Fibroblast of lung (primary cell): ENCODE data around the gene HPF1. TPM values are rescaled to one million over a fixed set of nuclear protein-coding genes. Genes with fewer than 3 reads are reported as not detected.

Experiments
- DNase-seq, 2 donors: peaks; one replicate each; pipeline versions ENCODE4 v3.0.0 to v3.0.0-alpha.2; 2010; ENCODE audit warnings: low read depth in 2 of 2
- H2AFZ ChIP-seq: 2 replicates; pipeline ENCODE4 v1.5.1; 2012; ENCODE audit warnings: low read length, control low read depth, inconsistent platforms
- H3K27ac ChIP-seq: 2 replicates; pipeline ENCODE4 v1.5.1; 2011; ENCODE audit warnings: low read length, control low read depth; ENCODE audit not compliant: insufficient read depth
- H3K27me3 ChIP-seq: 2 replicates; pipeline ENCODE4 v1.5.1; 2011; ENCODE audit warnings: mild to moderate bottlenecking, low read length; ENCODE audit not compliant: control insufficient read depth, insufficient read depth
- H3K36me3 ChIP-seq: 2 replicates; pipeline ENCODE4 v1.5.1; 2011; ENCODE audit warnings: low read length; ENCODE audit not compliant: control insufficient read depth, insufficient read depth
- H3K4me1 ChIP-seq: 2 replicates; pipeline ENCODE4 v1.5.1; 2011; ENCODE audit warnings: low read length; ENCODE audit not compliant: control insufficient read depth, insufficient read depth; ENCODE audit errors: extremely low read depth
- H3K4me2 ChIP-seq: 2 replicates; pipeline ENCODE4 v1.5.1; 2011; ENCODE audit warnings: low read length, control low read depth; ENCODE audit not compliant: insufficient read depth; ENCODE audit errors: extremely low read depth
- H3K4me3 ChIP-seq, 4 experiments: fragments of 200-600 bp in 1 of 4; sonication (generic) in 1 of 4; replicated peaks in 1 of 4; 2 replicates each; pipeline ENCODE4 v1.5.1; 2011 to 2016; ENCODE audit warnings: low read length in 4 of 4, low read depth in 3 of 4, mild to moderate bottlenecking in 3 of 4, control low read depth in 2 of 4, inconsistent platforms in 1 of 4, mixed read lengths in 1 of 4; ENCODE audit not compliant: insufficient read depth in 1 of 4; ENCODE audit errors: control extremely low read depth in 1 of 4
- H3K79me2 ChIP-seq: 2 replicates; pipeline ENCODE4 v1.5.1; 2012; ENCODE audit warnings: mild to moderate bottlenecking, low read length, inconsistent platforms; ENCODE audit not compliant: control insufficient read depth, insufficient read depth
- H3K9ac ChIP-seq: 2 replicates; pipeline ENCODE4 v1.5.1; 2011; ENCODE audit warnings: mild to moderate bottlenecking, low read length, control low read depth; ENCODE audit not compliant: insufficient read depth
- H3K9me3 ChIP-seq: 2 replicates; pipeline ENCODE4 v1.5.1; 2012; ENCODE audit warnings: low read depth, low read length; ENCODE audit not compliant: control insufficient read depth, insufficient read depth
- H4K20me1 ChIP-seq: 2 replicates; pipeline ENCODE4 v1.5.1; 2011; ENCODE audit warnings: low read length; ENCODE audit not compliant: control insufficient read depth, insufficient read depth; ENCODE audit errors: extremely low read depth
- CTCF ChIP-seq, 2 donors: IDR thresholded peaks in 1 of 2; conservative IDR thresholded peaks in 1 of 2; 1 replicate in 1 of 2; 2 replicates in 1 of 2; pipeline ENCODE4 v1.5.1; 2011 to 2012; ENCODE audit warnings: low read length in 2 of 2, control low read depth in 1 of 2, inconsistent platforms in 1 of 2, low read depth in 1 of 2, mild to moderate bottlenecking in 1 of 2
- EZH2 ChIP-seq: IDR thresholded peaks from 2 replicates; pipeline ENCODE4 v1.5.1; 2012; ENCODE audit warnings: low read length, control low read depth, mild to moderate bottlenecking; ENCODE audit errors: missing control alignments
- polyA plus RNA-seq, 2 donors: library from polyadenylated mRNA; depleted of rRNA in 1 of 2; stranded (reverse) in 1 of 2; unstranded in 1 of 2; fragments of >200 nt; gene quantifications; 2 replicates each; pipeline ENCODE4 v1.2.1, GENCODE V29; 2011 to 2012; ENCODE audit warnings: missing spikeins in 1 of 2
- total RNA-seq: library from RNA; depleted of rRNA; stranded (reverse); fragments of >200 nt; gene quantifications from 2 replicates; pipeline ENCODE4 v1.2.1, GENCODE V29; 2014

Gene HPF1
- total and polyA plus RNA-seq, 2 donors (not counting 1 experiment from before 2014, with no cell fraction given): 14.0 to 35.3 TPM

DNA sequence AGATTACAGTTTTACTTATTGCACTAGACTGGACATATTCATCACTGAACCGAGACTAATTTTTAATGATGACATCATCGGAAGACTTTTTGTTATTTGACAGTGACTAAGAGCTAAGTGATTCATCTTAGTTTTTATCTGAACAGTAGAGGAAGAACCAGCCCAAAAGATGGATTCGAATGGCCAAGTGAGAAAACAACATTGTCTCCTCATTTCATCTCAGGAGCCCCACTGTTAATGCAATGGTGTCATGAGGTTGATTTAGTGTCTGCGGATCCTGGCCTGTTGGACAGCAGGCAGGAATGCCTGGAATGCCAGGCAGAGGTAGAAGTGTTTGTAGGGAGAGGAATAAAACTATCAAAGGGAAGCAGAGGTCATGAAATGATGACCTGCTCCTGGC, 37.8 kb upstream of the HPF1 start:
- H3K4me2 ChIP-seq: no peak overlapping the region
- DNase-seq: peak in 1 of 2 donors; percentile 74
- H3K9ac ChIP-seq: no peak overlapping the region
- H4K20me1 ChIP-seq: no peaks in the 10 kb centered on the region
- peaks cover 2% of the 10 kb centered on the region for H3K4me1 ChIP-seq
- peaks cover 3% of the 10 kb centered on the region for H3K27me3 ChIP-seq
- no peak overlapping the region for H3K27ac ChIP-seq
- H3K79me2 ChIP-seq: no peaks in the 10 kb centered on the region
- no peak overlapping the region for H3K4me3 ChIP-seq
- TF ChIP-seq CTCF (conservative IDR thresholded peaks at IDR 0.05 in 1 of 2, IDR thresholded peaks at IDR 0.05 in 1 of 2; ENCODE audit: low read depth in 1 of 2, low read length in 2 of 2) (no peak), EZH2 (no peak)
- no peaks in the 10 kb centered on the region for H3K36me3 ChIP-seq
- no peaks in the 10 kb centered on the region for H3K9me3 ChIP-seq
- no peak overlapping the region for H2AFZ ChIP-seq

GRCh38 chr4:169791527-169792156, 33.9 kb upstream of the HPF1 start:
- peak; percentile 65 to 71 for DNase-seq
- no peaks in the 10 kb centered on the region for H3K36me3 ChIP-seq
- H2AFZ ChIP-seq: peak overlapping the region; percentile 59
- peak overlapping the region; percentile 17 to 49 (median 34) for H3K4me3 ChIP-seq
- peaks cover 2% of the 10 kb centered on the region for H3K4me1 ChIP-seq
- no peaks in the 10 kb centered on the region for H3K79me2 ChIP-seq
- TF ChIP-seq CTCF (conservative IDR thresholded peaks at IDR 0.05 in 1 of 2, IDR thresholded peaks at IDR 0.05 in 1 of 2; ENCODE audit: low read depth in 1 of 2, low read length in 2 of 2) (peak; percentile 48 to 64), EZH2 (no peak)
- no peaks in the 10 kb centered on the region for H4K20me1 ChIP-seq
- H3K27me3 ChIP-seq: peaks cover 4% of the 10 kb centered on the region
- no peaks in the 10 kb centered on the region for H3K9me3 ChIP-seq
- no peak overlapping the region for H3K9ac ChIP-seq
- H3K27ac ChIP-seq: no peak overlapping the region
- peak overlapping the region; percentile 85 for H3K4me2 ChIP-seq

DNA sequence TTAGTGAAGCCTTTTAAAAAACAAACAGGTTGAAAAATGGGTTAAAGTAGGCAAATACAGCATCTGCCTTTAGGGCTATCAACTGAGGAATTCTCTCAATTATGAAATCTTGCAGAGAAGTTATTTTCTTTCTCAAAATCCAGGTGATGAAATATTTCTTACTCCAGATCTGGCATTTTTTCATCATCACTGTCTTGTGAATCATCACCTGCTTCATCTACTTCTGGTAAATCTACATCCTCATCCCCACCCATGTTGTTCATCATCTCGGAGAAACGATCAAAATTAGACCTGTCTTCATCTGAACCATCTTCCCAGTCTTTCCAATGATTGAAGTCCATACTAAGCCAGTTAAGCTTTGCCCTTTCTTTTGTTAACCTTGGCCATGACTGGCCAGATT, 33.3 kb upstream of the HPF1 start:
- Histone ChIP-seq H3K9me3 (no peaks in the 10 kb centered on the region), H3K36me3 (no peaks in the 10 kb centered on the region), H3K4me2 (peak overlapping the region; percentile 78), H3K4me3 (no peak overlapping the region), H3K27me3 (peaks cover 4% of the 10 kb centered on the region), H3K9ac (no peak overlapping the region), H3K79me2 (no peaks in the 10 kb centered on the region), H4K20me1 (no peaks in the 10 kb centered on the region), H3K4me1 (peaks cover 2% of the 10 kb centered on the region), H3K27ac (no peak overlapping the region), H2AFZ (no peak overlapping the region)
- no peak for TF ChIP-seq CTCF (conservative IDR thresholded peaks at IDR 0.05 in 1 of 2, IDR thresholded peaks at IDR 0.05 in 1 of 2; ENCODE audit: low read depth in 1 of 2, low read length in 2 of 2)
- no peak for TF ChIP-seq EZH2
- DNase-seq: no peak
